HG03103 (cell line): ENCODE measurements around the gene AGAP1.

ENCODE experiments used
- ATAC-seq: cut with Tn5 transposase; IDR thresholded peaks from one replicate; pipeline ENCODE4 v1.9.1; 2021; ENCODE audit warnings: low read depth; ENCODE audit not compliant: unreplicated experiment

AGAP1 gene

DNA sequence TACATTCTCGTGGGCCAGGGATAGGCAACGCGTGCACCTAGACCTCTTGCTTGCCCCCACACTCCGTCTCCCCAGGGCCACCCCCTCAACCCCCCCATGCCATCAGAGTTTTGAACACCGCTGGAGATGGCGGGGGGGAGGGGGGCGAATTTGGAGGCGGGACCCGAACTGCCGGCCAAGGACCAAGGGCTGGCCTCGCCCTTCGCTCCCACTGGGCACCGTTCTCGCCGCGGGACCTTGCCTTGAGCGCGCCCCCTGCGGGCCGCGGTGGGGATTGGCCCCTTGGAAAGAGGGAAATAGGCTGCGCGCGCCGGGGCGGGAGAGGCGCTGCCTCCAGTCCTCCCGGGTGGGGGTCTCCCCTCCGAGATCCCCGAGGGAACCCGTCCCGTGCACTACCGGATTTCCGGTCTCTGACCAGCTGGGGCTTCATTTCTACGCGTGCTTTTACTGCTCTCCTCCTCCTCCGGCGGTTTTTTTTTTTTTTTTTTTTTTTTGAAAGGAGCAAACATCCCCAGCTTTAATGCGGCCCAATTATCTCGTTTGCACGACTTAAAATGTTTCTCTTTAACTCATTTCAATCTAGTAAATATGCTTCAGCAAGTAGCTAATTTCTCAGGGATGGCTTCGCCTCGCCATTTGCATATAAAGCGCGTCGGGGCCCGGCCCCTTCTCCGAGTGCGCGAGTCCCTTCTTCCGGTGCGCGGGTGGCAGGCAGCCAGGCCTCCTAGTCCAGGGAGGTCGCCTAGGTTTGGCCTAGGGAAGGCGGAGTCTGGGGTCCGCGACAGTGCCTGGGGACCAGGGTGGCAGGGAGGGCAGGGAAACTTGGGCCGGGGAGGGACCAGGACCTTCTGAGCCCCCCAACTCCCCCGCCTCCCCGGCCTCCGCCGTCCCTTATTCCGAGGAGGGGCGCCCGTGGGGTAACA lies 684.4 kb downstream of the AGAP1 start:
- ATAC-seq, result no peak

DNA sequence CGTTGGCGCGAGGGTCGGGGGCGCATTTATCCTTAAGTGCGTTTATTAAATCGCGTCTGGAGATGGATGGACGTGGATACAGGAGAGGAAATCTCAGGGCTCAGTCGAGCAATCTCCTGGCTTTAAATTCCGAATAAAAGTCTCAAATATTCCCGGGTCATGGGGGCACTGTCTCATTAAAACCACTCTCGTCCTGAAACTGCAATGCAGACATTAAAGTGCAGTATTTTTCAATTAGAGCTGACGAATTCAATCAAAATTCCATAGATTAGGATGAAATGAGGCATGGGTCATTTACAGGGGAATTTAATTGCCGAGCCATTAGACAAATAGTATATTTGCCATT lies 685.0 kb downstream of the AGAP1 start:
- no peak for ATAC-seq

DNA sequence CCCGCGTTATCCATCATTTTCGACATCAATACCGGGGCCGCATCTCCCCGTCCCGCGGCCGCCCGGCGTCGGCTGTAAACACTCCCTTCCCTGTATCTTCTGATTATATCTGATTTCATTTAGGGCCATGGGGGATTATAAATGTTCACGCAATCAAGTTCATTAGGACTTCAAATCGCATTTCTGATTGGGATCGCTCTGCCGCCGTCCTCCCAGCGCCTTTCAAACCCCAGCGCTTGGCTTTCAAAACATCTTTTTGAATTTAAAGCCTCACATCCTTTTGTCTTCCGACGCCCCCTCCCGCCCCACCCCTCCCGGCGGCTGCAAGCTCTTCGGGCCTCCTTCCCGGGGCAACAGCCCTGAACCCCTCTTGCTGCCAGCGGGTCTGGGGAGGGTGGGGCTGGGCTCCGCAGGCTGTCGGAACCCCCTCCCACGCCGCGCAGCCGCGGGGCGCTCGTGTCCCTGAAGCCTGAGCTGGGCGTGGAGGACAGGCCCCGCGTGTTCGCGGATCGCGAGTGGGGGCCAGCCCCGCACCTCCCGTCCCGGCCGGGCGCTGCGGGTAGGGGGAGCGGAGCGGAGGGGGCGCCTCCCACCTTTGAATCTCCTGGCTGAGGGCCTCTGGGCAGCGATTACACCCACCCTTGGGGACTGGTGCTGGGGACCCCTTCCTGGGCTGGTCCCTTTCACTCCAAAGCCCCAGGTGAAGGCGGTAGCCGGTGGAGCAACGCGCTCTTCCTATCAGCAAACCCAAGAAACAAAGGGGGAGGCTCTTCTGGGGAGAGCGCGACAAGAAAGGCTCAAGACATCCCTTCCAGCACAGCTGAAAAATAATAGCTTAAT lies 685.6 kb downstream of the AGAP1 start:
- no peak for ATAC-seq

DNA sequence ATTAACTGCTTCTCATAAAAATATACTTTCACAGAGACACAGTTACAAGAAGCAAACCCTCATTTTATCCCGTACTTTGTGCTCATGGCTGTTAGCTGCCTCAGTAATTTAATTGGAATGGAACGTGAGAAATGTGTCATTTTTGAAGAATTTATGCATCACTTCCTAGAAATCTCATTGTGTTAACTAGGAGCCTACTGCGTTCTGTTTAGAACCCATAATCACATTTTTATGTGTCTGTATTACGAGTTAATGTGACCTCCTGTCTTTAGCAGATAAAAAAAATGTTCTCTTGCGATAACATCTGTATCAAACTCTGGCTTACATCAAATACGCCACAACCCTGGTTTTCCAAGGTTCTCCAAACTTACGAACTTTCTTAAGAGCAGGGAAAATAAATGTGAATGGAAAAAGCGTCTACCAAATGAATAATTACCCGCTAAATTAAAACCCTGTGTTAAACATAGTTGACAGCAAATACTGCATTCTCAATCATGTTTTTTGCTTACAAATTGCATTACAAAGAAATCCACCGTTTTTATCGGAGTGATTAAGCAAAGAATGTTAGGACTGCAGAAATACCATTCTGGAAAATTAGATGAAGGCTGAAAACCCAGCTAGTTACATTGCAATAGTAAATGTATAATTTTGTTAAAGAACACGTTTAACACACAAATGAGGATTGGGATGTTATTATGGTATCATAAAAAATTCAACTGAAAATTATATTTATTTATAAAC lies 686.4 kb downstream of the AGAP1 start:
- ATAC-seq, result no peak

DNA sequence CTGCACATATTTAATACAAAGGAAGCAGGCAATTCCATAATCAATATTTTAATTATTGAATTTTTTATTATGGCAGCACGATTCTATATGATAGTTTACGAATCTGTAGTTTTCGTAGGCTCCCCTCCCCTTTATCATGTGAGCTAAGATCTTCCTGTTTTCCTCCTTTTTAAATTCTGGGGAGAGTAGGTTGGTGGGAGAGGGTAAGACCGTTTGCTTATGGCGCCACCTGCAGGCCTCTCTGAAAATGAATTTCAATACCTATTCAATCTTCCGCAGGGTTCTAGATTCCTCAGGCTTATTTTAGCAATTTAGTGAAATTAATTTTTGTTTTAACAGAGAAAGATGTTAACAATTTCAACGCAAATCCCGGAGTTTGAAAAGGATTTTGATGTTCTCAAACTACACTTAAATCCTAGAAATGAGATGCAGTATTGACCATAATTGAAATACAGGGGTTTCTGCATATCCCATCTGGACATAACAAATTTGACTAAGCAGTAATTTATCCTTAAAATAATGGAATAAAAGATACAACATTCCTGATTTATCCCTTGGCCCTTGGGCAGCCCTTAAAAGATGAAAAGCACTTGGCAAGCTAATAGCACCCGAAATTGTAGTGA lies 687.1 kb downstream of the AGAP1 start:
- no peak for ATAC-seq
